ENCODE data around the gene IGFALS. TPM values are rescaled to one million over a fixed set of nuclear protein-coding genes. Genes with fewer than 3 reads are reported as not detected.

Gene IGFALS
- total RNA-seq, 1 donor from 2014 or later: not detected

GRCh38 chr16:1745900-1746692, 47.4 kb downstream of the IGFALS start:
- peak; percentile 97 for DNase-seq (ENCODE audit: low read depth)

- peak; percentile 87 for DNase-seq (ENCODE audit: low read depth)
Measured at GRCh38 chr16:1745181-1745899, 48.2 kb downstream of the IGFALS start.

- no peak for DNase-seq (ENCODE audit: low read depth)
Measured at GRCh38 chr16:1744338-1744840, 49.1 kb downstream of the IGFALS start.

- DNase-seq (ENCODE audit: low read depth): no peak
Measured at GRCh38 chr16:1743376-1744337, 49.8 kb downstream of the IGFALS start.

- no peak for DNase-seq (ENCODE audit: low read depth)
Measured at GRCh38 chr16:1741553-1742165, 51.8 kb downstream of the IGFALS start.

GRCh38 chr16:1740781-1741490, 52.6 kb downstream of the IGFALS start:
- no peak for DNase-seq (ENCODE audit: low read depth)

Other genes starting within 250 kb of the IGFALS start
- 12.8 and 16.7 TPM in 2 replicates for gene IFT140, start 181.6 kb downstream of the IGFALS start, total RNA-seq
- 7.8 and 8.4 TPM in 2 replicates for gene CRAMP1, start 181.3 kb downstream of the IGFALS start, total RNA-seq
- gene JPT2, start 115.4 kb downstream of the IGFALS start, total RNA-seq: 20.1 and 24.7 TPM in 2 replicates
- gene MAPK8IP3, start 87.5 kb downstream of the IGFALS start, total RNA-seq: 90.3 and 108 TPM in 2 replicates
- gene NME3, start 22.2 kb downstream of the IGFALS start, total RNA-seq: 51.2 and 61.2 TPM in 2 replicates
- gene EME2, start 20.9 kb downstream of the IGFALS start, total RNA-seq: 15.0 and 17.2 TPM in 2 replicates
- 152 TPM in 2 replicates for gene MRPS34, start 20.6 kb downstream of the IGFALS start, total RNA-seq
- gene SPSB3, start 11.1 kb downstream of the IGFALS start, total RNA-seq: 27.0 and 39.6 TPM in 2 replicates
- 114 and 157 TPM in 2 replicates for gene NUBP2, start 10.7 kb downstream of the IGFALS start, total RNA-seq
- 178 and 182 TPM in 2 replicates for gene HAGH, start 33.1 kb upstream of the IGFALS start, total RNA-seq
- gene FAHD1, start 33.5 kb upstream of the IGFALS start, total RNA-seq: 48.6 and 53.2 TPM in 2 replicates
- gene MEIOB, start 78.5 kb upstream of the IGFALS start, total RNA-seq: not detected in 2 replicates
- gene HS3ST6, start 124.7 kb upstream of the IGFALS start, total RNA-seq: not detected in 2 replicates
- 23.2 and 26.8 TPM in 2 replicates for gene MSRB1, start 149.5 kb upstream of the IGFALS start, total RNA-seq
- 4.0 and 5.8 TPM in 2 replicates for gene RPL3L, start 161.0 kb upstream of the IGFALS start, total RNA-seq
- gene NDUFB10, start 165.8 kb upstream of the IGFALS start, total RNA-seq: 206 and 226 TPM in 2 replicates
- 1,943 and 2,126 TPM in 2 replicates for gene RPS2, start 171.1 kb upstream of the IGFALS start, total RNA-seq
- gene RNF151, start 173.2 kb upstream of the IGFALS start, total RNA-seq: 0.24 TPM in 1 of 2 replicates, not detected in the other
- gene TBL3, start 178.3 kb upstream of the IGFALS start, total RNA-seq: 46.8 and 66.4 TPM in 2 replicates
- 1.1 and 3.1 TPM in 2 replicates for gene NOXO1, start 187.8 kb upstream of the IGFALS start, total RNA-seq
- 19.9 and 22.6 TPM in 2 replicates for gene GFER, start 190.5 kb upstream of the IGFALS start, total RNA-seq
- 0.51 and 2.7 TPM in 2 replicates for gene SYNGR3, start 196.3 kb upstream of the IGFALS start, total RNA-seq
- 33.5 and 50.3 TPM in 2 replicates for gene ZNF598, start 216.1 kb upstream of the IGFALS start, total RNA-seq
- 0.29 and 0.83 TPM in 2 replicates for gene NPW, start 226.1 kb upstream of the IGFALS start, total RNA-seq
- gene NHERF2, start 233.2 kb upstream of the IGFALS start, total RNA-seq: 38.1 and 52.7 TPM in 2 replicates